Head of caudate nucleus (tissue), 42 donors: ENCODE results near the gene SMCP.

ENCODE experiments used
- DNase-seq, 42 donors: peaks; one replicate each; pipeline versions ENCODE4 v3.0.0 to v3.0.0-alpha.2; 2020 to 2021; ENCODE audit warnings: mixed read lengths in 7 of 42
- intact Hi-C: fragments of 100-400 bp; cut with DNase I; formaldehyde crosslinking; loops from one replicate; pipeline ENCODE4 v1.15.0; 2022

The SMCP gene

GRCh38 chr1:152878042-152878441 lies at the start of gene SMCP:
Gene SMCP, plus strand, starts transcription at chr1:152878322. Its CDS starts 6,101 bp downstream, at chr1:152884423.
- no peak for DNase-seq
- intact Hi-C loops, result loop anchor here (10.0 kb wide), 1 partner anchor 347 kb away; no protein-coding TSS in a partner anchor

- intact Hi-C loops, result no loop called here
Measured at GRCh38 chr1:152836870-152837269, 41.3 kb upstream of the SMCP start.

GRCh38 chr1:152842556-152842955 lies 35.6 kb upstream of the SMCP start, which contains the start of gene LCE6A:
Gene LCE6A, plus strand, starts transcription at chr1:152842856. Its CDS starts 665 bp downstream, at chr1:152843521.
- intact Hi-C loops, result no loop called here
- no peak for DNase-seq

More at GRCh38 chr1:152836870-152837269, 41.3 kb upstream of the SMCP start:
- no peak for DNase-seq

GRCh38 chr1:152855661-152856060 lies 22.5 kb upstream of the SMCP start:
- no peak for DNase-seq
- intact Hi-C loops, result no loop called here

GRCh38 chr1:152858062-152858461 lies 20.1 kb upstream of the SMCP start:
- DNase-seq, result no peak

GRCh38 chr1:152859696-152860095 lies 18.4 kb upstream of the SMCP start, which contains the start of gene LCE7A:
Gene LCE7A, plus strand, starts transcription at chr1:152859996. Its CDS starts 702 bp downstream, at chr1:152860698.
- intact Hi-C loops, result no loop called here
- no peak for DNase-seq

More at GRCh38 chr1:152858062-152858461, 20.1 kb upstream of the SMCP start:
- intact Hi-C loops, result no loop called here

GRCh38 chr1:152860129-152860528 lies 18.0 kb upstream of the SMCP start:
- DNase-seq, result no peak

GRCh38 chr1:152861374-152861773 lies 16.7 kb upstream of the SMCP start:
- no peak for DNase-seq
- intact Hi-C loops, result no loop called here

More at GRCh38 chr1:152860129-152860528, 18.0 kb upstream of the SMCP start:
- intact Hi-C loops, result no loop called here

- intact Hi-C loops, result no loop called here
- no peak for DNase-seq
Measured at GRCh38 chr1:152864443-152864842, 13.7 kb upstream of the SMCP start.

GRCh38 chr1:152866321-152866720 lies 11.8 kb upstream of the SMCP start:
- intact Hi-C loops, result no loop called here
- DNase-seq, result no peak

GRCh38 chr1:152869808-152870419 lies 8.2 kb upstream of the SMCP start:
- intact Hi-C loops, result loop anchor here (10.0 kb wide), 1 partner anchor 355 kb away; no protein-coding TSS in a partner anchor
- DNase-seq, result peak; percentile 37 to 89 (median 70)

- DNase-seq, result peak in 20 of 42 donors; percentile 8 to 59 (median 33)
- intact Hi-C loops, result loop anchor here (10.0 kb wide), 1 partner anchor 354 kb away; no protein-coding TSS in a partner anchor
Measured at GRCh38 chr1:152870831-152871730, 7.0 kb upstream of the SMCP start.

GRCh38 chr1:152871731-152872126 lies 6.4 kb upstream of the SMCP start:
- intact Hi-C loops, result loop anchor here (10.0 kb wide), 1 partner anchor 353 kb away; no protein-coding TSS in a partner anchor
- no peak for DNase-seq

GRCh38 chr1:152873495-152873894 lies 4.6 kb upstream of the SMCP start:
- intact Hi-C loops, result loop anchor here (10.0 kb wide), 1 partner anchor 351 kb away; no protein-coding TSS in a partner anchor
- DNase-seq, result no peak

- no peak for DNase-seq
- intact Hi-C loops, result loop anchor here (10.0 kb wide), 1 partner anchor 348 kb away; no protein-coding TSS in a partner anchor
Measured at GRCh38 chr1:152876827-152877226, 1.3 kb upstream of the SMCP start.

- intact Hi-C loops, result loop anchor here (10.0 kb wide), 1 partner anchor 345 kb away; no protein-coding TSS in a partner anchor
- DNase-seq, result no peak
Measured at GRCh38 chr1:152879559-152880198, 1.6 kb downstream of the SMCP start.

- DNase-seq, result no peak
- intact Hi-C loops, result no loop called here
Measured at GRCh38 chr1:152880316-152880715, 2.2 kb downstream of the SMCP start.

- no peak for DNase-seq
- intact Hi-C loops, result no loop called here
Measured at GRCh38 chr1:152880907-152881306, 2.8 kb downstream of the SMCP start.

GRCh38 chr1:152884085-152884484 lies 6.0 kb downstream of the SMCP start:
- no peak for DNase-seq
- intact Hi-C loops, result no loop called here
